OCI-LY3 (cell line): ENCODE results near the gene EPHB2.

Experiments
- H2AFZ ChIP-seq: fragments of 200-600, 300-600 bp; shearing (Covaris generic); 2 replicates; pipeline ENCODE4 v1.6.0; 2014; ENCODE audit warnings: antibody characterized with exemption, low read depth, low read length
- H3K27ac ChIP-seq: fragments of 200-600, 300-600 bp; sonication (generic); 2 replicates; pipeline ENCODE4 v1.5.1; 2014; ENCODE audit warnings: mild to moderate bottlenecking, low read length, moderate library complexity, mixed read lengths
- H3K27me3 ChIP-seq: fragments of 200-600, 300-600 bp; sonication (generic); 2 replicates; pipeline ENCODE4 v1.6.1; 2014; ENCODE audit warnings: low read depth, low read length, mixed read lengths
- H3K36me3 ChIP-seq: fragments of 200-600, 300-600 bp; sonication (generic); replicated peaks from 2 replicates; pipeline ENCODE3; 2014; ENCODE audit warnings: low read depth, low read length, mixed read lengths
- H3K4me1 ChIP-seq: fragments of 300-600, 200-600 bp; sonication (generic); 2 replicates; pipeline ENCODE4 v1.6.1; 2014; ENCODE audit warnings: low read length, mixed read lengths
- H3K4me2 ChIP-seq: fragments of 200-600, 300-600 bp; sonication (generic); 2 replicates; pipeline ENCODE4 v1.6.1; 2014; ENCODE audit warnings: low read length, mixed read lengths
- H3K4me3 ChIP-seq: fragments of 300-600, 200-600 bp; sonication (generic); 2 replicates; pipeline ENCODE4 v1.5.1; 2014; ENCODE audit warnings: antibody characterized with exemption, mild to moderate bottlenecking, low read length, moderate library complexity
- H3K79me2 ChIP-seq: fragments of 300-600, 200-600 bp; shearing (Covaris generic); 2 replicates; pipeline ENCODE4 v1.6.1; 2014; ENCODE audit warnings: mild to moderate bottlenecking, low read length, mixed read lengths
- H3K9ac ChIP-seq: fragments of 300-600, 200-600 bp; shearing (Covaris generic); 2 replicates; pipeline ENCODE4 v1.6.0; 2014; ENCODE audit warnings: mild to moderate bottlenecking, low read length, moderate library complexity
- H3K9me3 ChIP-seq: fragments of 200-600, 300-600 bp; shearing (Covaris generic); 2 replicates; pipeline ENCODE4 v1.6.1; 2014; ENCODE audit warnings: low read length, mixed read lengths; ENCODE audit not compliant: insufficient read depth
- H4K20me1 ChIP-seq: fragments of 200-600, 300-600 bp; sonication (generic); 2 replicates; pipeline ENCODE4 v1.6.1; 2016; ENCODE audit warnings: low read length, mixed read lengths; ENCODE audit not compliant: insufficient read depth
- EZH2phosphoT487 ChIP-seq: fragments of 200-600 bp; shearing (Covaris generic); IDR thresholded peaks from 2 replicates; pipeline ENCODE4 v1.6.1; 2018; ENCODE audit warnings: antibody characterized with exemption, mixed run types, low read depth
- TF ChIP-seq, protein P1 (sequence below): fragments of 200-600, 300-600 bp; sonication (generic); IDR thresholded peaks from 2 replicates; pipeline ENCODE4 v1.5.1; 2014; ENCODE audit warnings: antibody characterized with exemption, low read length, low read depth

Gene EPHB2

DNA sequence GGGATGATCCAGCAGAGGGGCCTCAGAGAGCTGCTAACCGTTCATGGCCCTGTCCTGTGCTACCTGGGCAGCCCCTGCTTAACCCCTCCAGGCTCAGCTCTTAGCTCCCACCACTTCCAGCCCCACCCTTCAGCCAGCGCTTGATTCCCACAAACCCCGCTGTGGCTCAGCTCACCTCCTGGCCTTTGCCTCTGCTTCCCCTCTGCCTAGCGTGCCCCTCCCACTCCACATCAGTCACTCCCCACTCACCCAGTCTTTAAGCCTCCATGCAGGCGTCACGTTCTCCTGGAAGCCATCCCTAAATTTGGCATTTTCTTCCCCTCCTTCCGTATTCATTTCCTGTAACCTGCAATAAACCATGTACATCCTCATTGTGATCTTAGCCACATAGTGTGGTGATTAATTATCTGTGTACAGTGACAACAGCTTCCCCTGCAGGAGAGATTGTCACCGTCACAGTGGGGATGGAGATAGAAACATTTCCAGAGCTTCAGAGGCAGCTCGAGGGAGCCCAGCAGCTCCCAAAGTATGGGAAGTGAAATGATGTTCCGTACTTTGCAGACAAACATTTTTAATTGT, 65.5 kb downstream of the EPHB2 start:
- no peak overlapping the region for H3K4me2 ChIP-seq
- H3K9me3 ChIP-seq, result no peaks in the 10 kb centered on the region
- H3K27me3 ChIP-seq, result no peaks in the 10 kb centered on the region
- H4K20me1 ChIP-seq, result no peaks in the 10 kb centered on the region
- no peak overlapping the region for H2AFZ ChIP-seq
- no peak overlapping the region for H3K27ac ChIP-seq
- no peaks in the 10 kb centered on the region for H3K36me3 ChIP-seq
- H3K4me1 ChIP-seq, result no peaks in the 10 kb centered on the region
- H3K4me3 ChIP-seq, result no peak overlapping the region
- no peaks in the 10 kb centered on the region for H3K79me2 ChIP-seq
- TF ChIP-seq, protein P1, sequence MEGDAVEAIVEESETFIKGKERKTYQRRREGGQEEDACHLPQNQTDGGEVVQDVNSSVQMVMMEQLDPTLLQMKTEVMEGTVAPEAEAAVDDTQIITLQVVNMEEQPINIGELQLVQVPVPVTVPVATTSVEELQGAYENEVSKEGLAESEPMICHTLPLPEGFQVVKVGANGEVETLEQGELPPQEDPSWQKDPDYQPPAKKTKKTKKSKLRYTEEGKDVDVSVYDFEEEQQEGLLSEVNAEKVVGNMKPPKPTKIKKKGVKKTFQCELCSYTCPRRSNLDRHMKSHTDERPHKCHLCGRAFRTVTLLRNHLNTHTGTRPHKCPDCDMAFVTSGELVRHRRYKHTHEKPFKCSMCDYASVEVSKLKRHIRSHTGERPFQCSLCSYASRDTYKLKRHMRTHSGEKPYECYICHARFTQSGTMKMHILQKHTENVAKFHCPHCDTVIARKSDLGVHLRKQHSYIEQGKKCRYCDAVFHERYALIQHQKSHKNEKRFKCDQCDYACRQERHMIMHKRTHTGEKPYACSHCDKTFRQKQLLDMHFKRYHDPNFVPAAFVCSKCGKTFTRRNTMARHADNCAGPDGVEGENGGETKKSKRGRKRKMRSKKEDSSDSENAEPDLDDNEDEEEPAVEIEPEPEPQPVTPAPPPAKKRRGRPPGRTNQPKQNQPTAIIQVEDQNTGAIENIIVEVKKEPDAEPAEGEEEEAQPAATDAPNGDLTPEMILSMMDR, result no peak
- TF ChIP-seq EZH2phosphoT487, result no peak
- no peak overlapping the region for H3K9ac ChIP-seq

DNA sequence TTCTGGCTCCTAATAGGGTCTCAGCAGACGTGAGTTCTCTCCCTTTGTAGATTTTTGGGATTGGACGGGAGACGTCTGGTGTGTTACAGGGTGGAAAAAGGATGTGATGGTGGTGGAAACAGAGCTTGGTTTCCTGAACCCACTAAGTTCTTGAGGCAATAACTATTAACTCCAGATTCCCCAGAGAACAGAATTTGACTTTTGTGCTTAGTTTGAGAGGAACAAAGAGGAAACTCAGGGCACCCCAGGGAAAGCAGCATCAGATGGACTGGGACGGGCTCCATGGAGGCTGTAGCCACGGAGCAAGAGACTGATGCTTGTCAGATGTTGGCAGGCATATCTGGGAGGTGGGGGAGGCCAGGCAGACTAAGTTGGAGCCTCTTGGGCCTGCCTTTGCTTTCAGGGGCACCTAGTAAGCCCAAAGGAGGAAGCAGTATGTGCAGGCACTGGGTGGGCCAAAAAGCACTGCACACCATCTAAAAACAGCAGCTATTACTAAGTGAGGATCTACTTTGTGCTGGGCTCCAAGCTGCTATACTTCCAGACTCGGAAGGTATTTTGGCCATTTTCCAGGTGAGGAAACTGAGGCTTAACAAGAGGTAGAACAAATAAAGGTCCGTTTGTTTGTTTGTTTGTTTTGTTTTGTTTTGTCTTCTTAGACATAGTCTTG, 66.9 kb downstream of the EPHB2 start:
- H3K4me1 ChIP-seq, result no peaks in the 10 kb centered on the region
- H4K20me1 ChIP-seq, result no peaks in the 10 kb centered on the region
- TF ChIP-seq, protein P1, result no peak
- TF ChIP-seq EZH2phosphoT487, result no peak
- H3K4me3 ChIP-seq, result no peak overlapping the region
- H2AFZ ChIP-seq, result no peak overlapping the region
- no peaks in the 10 kb centered on the region for H3K27me3 ChIP-seq
- H3K4me2 ChIP-seq, result no peak overlapping the region
- no peak overlapping the region for H3K27ac ChIP-seq
- H3K79me2 ChIP-seq, result no peaks in the 10 kb centered on the region
- no peak overlapping the region for H3K9ac ChIP-seq
- no peaks in the 10 kb centered on the region for H3K36me3 ChIP-seq
- no peaks in the 10 kb centered on the region for H3K9me3 ChIP-seq

DNA sequence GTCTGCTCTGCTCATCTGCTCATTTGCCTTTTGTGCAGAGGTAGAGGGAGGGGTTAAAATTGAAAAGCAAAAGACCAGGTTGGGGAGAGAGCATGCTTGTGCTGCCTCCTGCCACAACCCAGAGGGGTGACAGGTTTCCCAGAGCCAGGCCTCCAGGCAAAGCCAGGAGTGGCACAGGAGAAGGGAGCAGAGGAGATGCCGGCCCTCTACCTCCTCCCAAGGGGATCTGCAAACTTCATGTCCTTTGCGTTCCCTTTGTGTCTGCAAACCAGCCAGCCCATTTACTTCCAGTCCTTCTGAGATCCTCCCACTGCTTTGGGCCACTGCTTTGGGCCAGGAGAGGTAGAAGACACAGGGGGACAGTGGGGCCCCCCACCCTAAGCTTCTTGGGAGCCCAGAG, 67.8 kb downstream of the EPHB2 start:
- no peak overlapping the region for H2AFZ ChIP-seq
- no peak for TF ChIP-seq EZH2phosphoT487
- TF ChIP-seq, protein P1, result no peak
- no peaks in the 10 kb centered on the region for H3K4me1 ChIP-seq
- no peak overlapping the region for H3K4me2 ChIP-seq
- H3K4me3 ChIP-seq, result no peak overlapping the region
- H3K36me3 ChIP-seq, result no peaks in the 10 kb centered on the region
- H3K9ac ChIP-seq, result no peak overlapping the region
- H3K27ac ChIP-seq, result no peak overlapping the region
- no peaks in the 10 kb centered on the region for H3K27me3 ChIP-seq
- H3K9me3 ChIP-seq, result no peaks in the 10 kb centered on the region
- no peaks in the 10 kb centered on the region for H3K79me2 ChIP-seq
- H4K20me1 ChIP-seq, result no peaks in the 10 kb centered on the region

DNA sequence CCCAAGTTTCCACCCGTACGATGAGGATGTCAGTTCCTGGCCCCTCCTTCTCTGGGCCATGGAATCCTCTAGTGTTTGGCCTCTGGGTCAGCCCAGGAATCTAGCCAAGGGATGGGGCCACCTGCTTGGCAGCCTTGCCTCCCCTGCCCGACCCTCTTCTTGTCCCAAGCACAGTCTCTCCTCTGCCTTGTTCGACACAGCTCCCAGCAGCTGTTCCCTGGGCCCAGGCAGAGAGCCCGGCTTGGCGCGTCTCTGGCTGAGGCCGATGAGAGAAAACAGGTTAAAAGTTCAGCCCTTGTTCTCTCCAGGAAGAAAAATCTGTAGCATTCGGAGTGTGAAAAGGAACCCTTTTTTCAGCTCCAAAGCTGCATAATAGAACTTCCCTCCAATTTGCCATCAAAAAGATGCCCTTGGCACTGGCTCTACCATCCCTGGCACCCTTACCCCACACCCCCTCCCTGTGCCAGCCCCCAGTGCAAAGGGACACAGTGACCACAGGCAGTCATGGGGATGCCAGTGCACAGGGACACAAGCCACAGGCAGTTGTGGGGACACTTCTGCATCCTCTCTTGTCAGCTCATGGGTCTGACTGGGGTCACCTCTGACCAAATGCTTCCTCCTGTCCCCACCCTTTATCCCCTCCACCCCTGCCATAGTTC, 68.4 kb downstream of the EPHB2 start:
- Histone ChIP-seq H3K36me3 (no peaks in the 10 kb centered on the region), H2AFZ (no peak overlapping the region), H4K20me1 (no peaks in the 10 kb centered on the region), H3K4me1 (no peaks in the 10 kb centered on the region), H3K9me3 (no peaks in the 10 kb centered on the region), H3K4me2 (no peak overlapping the region), H3K79me2 (no peaks in the 10 kb centered on the region), H3K27me3 (no peaks in the 10 kb centered on the region), H3K4me3 (no peak overlapping the region), H3K9ac (no peak overlapping the region), H3K27ac (no peak overlapping the region)
- TF ChIP-seq, protein P1, result no peak
- TF ChIP-seq EZH2phosphoT487, result no peak
